GM12878 (cell line): ENCODE data around the gene PHC3. TPM values are rescaled to one million over a fixed set of nuclear protein-coding genes. Genes with fewer than 3 reads are reported as not detected.

Experiments
- ATAC-seq: fragments of 200-7000 bp; cut with Tn5 transposase; 3 replicates; pipeline ENCODE4 v1.9.1; 2020; ENCODE audit warnings: mild to moderate bottlenecking, moderate library complexity
- BruUV-seq: library from RNA; stranded (reverse); fragments of 400-500 nt; replicated peaks from 2 replicates; lab custom pipeline; 2021; lab: Mats Ljungman, UMichigan
- CTCF ChIA-PET: fragments of 300-600 bp; sonication (Branson Sonifier 250); formaldehyde crosslinking; extraction: SDS; loops from one replicate; lab custom pipeline; 2021; ENCODE audit warnings: inconsistent platforms; lab: Yijun Ruan, JAX
- POLR2A ChIA-PET: fragments of 350-600 bp; formaldehyde crosslinking; extraction: SDS; loops from one replicate; lab custom pipeline; 2021; ENCODE audit warnings: inconsistent platforms; lab: Charles Lee
- RAD21 ChIA-PET: fragments of 300-600 bp; sonication (Branson Sonifier 250); formaldehyde crosslinking; loops from one replicate; lab custom pipeline; 2023; ENCODE audit warnings: antibody characterized with exemption; ENCODE audit not compliant: unreplicated experiment; lab: Charles Lee
- SMC1A ChIA-PET: fragments of 300-600 bp; sonication (Branson Sonifier 250); formaldehyde crosslinking; loops from one replicate; lab custom pipeline; 2023; ENCODE audit not compliant: unreplicated experiment, uncharacterized antibody; lab: Charles Lee
- DNase-seq: peaks from one replicate; pipeline ENCODE4 v3.0.0-alpha.2; 2011; ENCODE audit warnings: low read depth, low spot score
- FAIRE-seq: peaks from 3 replicates; lab custom pipeline; 2011; peaks lifted over from hg19 to GRCh38; lab: Jason Lieb, UNC
- H2AFZ ChIP-seq: 2 replicates; pipeline ENCODE4 v1.6.0; 2011; ENCODE audit warnings: low read depth, low read length, control low read depth; ENCODE audit not compliant: control insufficient read depth
- H3K27ac ChIP-seq: 2 replicates; pipeline ENCODE4 v1.5.1; 2011; ENCODE audit warnings: control low read depth; ENCODE audit not compliant: control insufficient read depth, insufficient read depth
- H3K27me3 ChIP-seq, 2 experiments: replicated peaks in 1 of 2; 2 replicates each; pipeline versions ENCODE4 v1.6.0 to v1.6.1; 2011; ENCODE audit warnings: low read length in 1 of 2; ENCODE audit not compliant: control insufficient read depth in 2 of 2, insufficient read depth in 2 of 2
- H3K36me3 ChIP-seq, 2 experiments: 2 replicates each; pipeline ENCODE4 v1.5.1; 2011; ENCODE audit warnings: low read length in 1 of 2; ENCODE audit not compliant: control insufficient read depth in 2 of 2, insufficient read depth in 2 of 2
- H3K4me1 ChIP-seq: 2 replicates; pipeline ENCODE4 v1.6.1; 2011; ENCODE audit warnings: mild to moderate bottlenecking, low read length, moderate library complexity, mixed read lengths; ENCODE audit not compliant: control insufficient read depth, insufficient read depth
- H3K4me2 ChIP-seq: 2 replicates; pipeline ENCODE4 v1.6.0; 2011; ENCODE audit warnings: control low read depth; ENCODE audit not compliant: control insufficient read depth, insufficient read depth
- H3K4me3 ChIP-seq: fragments of 200-600 bp; sonication (generic); 2 replicates; pipeline ENCODE4 v1.5.1; 2016
- H3K79me2 ChIP-seq: 2 replicates; pipeline ENCODE4 v1.6.0; 2011; ENCODE audit warnings: low read length; ENCODE audit not compliant: control insufficient read depth, insufficient read depth
- H3K9ac ChIP-seq: 2 replicates; pipeline ENCODE4 v1.8.0; 2011; ENCODE audit warnings: low read length, control low read depth, mixed read lengths; ENCODE audit not compliant: control insufficient read depth, insufficient read depth
- H3K9me3 ChIP-seq: replicated peaks from 3 replicates; pipeline ENCODE4 v1.5.1; 2011; ENCODE audit warnings: mild to moderate bottlenecking, low read length; ENCODE audit not compliant: control insufficient read depth, insufficient read depth
- H4K20me1 ChIP-seq: 2 replicates; pipeline ENCODE4 v1.6.0; 2011; ENCODE audit not compliant: control insufficient read depth, insufficient read depth
- ATF7 ChIP-seq: fragments of 450-650 bp; IDR thresholded peaks from 2 replicates; pipeline ENCODE4 v1.6.1; 2016; ENCODE audit warnings: low read depth, mild to moderate bottlenecking
- BCL11A ChIP-seq: IDR thresholded peaks from 2 replicates; pipeline ENCODE4 v1.6.1; 2011; ENCODE audit warnings: low read depth, low read length
- CREB1 ChIP-seq: IDR thresholded peaks from 2 replicates; pipeline ENCODE4 v1.6.1; 2012; ENCODE audit warnings: low read depth, mild to moderate bottlenecking, inconsistent platforms
- ESRRA ChIP-seq: IDR thresholded peaks from 2 replicates; pipeline ENCODE4 v1.6.1; 2012; ENCODE audit warnings: mild to moderate bottlenecking, low read length, improper control_type of control experiment
- GATAD2B ChIP-seq: fragments of 450-650 bp; conservative IDR thresholded peaks from 2 replicates; pipeline ENCODE4 v1.6.1; 2017; ENCODE audit warnings: low read depth, mild to moderate bottlenecking, moderate library complexity
- IRF5 ChIP-seq: fragments of 450-650 bp; IDR thresholded peaks from 2 replicates; pipeline ENCODE4 v1.6.1; 2017; ENCODE audit warnings: borderline replicate concordance
- SMC3 ChIP-seq: IDR thresholded peaks from 2 replicates; pipeline ENCODE4 v1.6.1; 2011; ENCODE audit warnings: low read length, improper control_type of control experiment, borderline replicate concordance
- SUZ12 ChIP-seq: fragments of 200-600 bp; sonication (generic); IDR thresholded peaks from one replicate; pipeline ENCODE4 v1.6.1; 2018; ENCODE audit warnings: antibody characterized with exemption, mild to moderate bottlenecking; ENCODE audit not compliant: unreplicated experiment
- YY1 ChIP-seq: IDR thresholded peaks from 2 replicates; pipeline ENCODE4 v1.6.1; 2011; ENCODE audit warnings: low read depth, mild to moderate bottlenecking, low read length
- ZNF384 ChIP-seq: IDR thresholded peaks from 2 replicates; pipeline ENCODE4 v1.6.1; 2012; ENCODE audit warnings: low read depth, mild to moderate bottlenecking, low read length, improper control_type of control experiment, borderline replicate concordance
- ZNF622 ChIP-seq: fragments of 450-650 bp; IDR thresholded peaks from 2 replicates; pipeline ENCODE4 v1.6.1; 2017; ENCODE audit warnings: mild to moderate bottlenecking, inconsistent platforms
- WGBS: methylation state at CpG from one replicate; pipeline ENCODE4 v1.1.6; 2016; ENCODE audit warnings: low lambda C conversion rate; ENCODE audit not compliant: insufficient replicate concordance, insufficient coverage; ENCODE audit errors: missing lambda C conversion rate; 5-methylcytosine and 5-hydroxymethylcytosine counted together
- in situ Hi-C: fragments of 300-500 bp; cut with MboI; formaldehyde crosslinking; loops from 9 replicates; pipeline ENCODE4 v1.14.3; 2018; ENCODE audit warnings: mixed read lengths
- intact Hi-C: fragments of 100-400 bp; cut with micrococcal nuclease; formaldehyde crosslinking; loops from one replicate; pipeline ENCODE4 v1.14.2; 2022; ENCODE audit not compliant: unreplicated experiment
- polyA plus RNA-seq, 11 experiments: library from polyadenylated mRNA; depleted of rRNA in 4 of 11; unstranded in 6 of 11; stranded (reverse) in 5 of 11; fragments of >200 nt; fragmentation: Nextera tagmentation in 4 of 11; fragmentation: Illumina TruSeq in 1 of 11; extraction: Ambion mirVana in 4 of 11; extraction: Trizol in 1 of 11; gene quantifications; 1 replicate in 1 of 11; 2 replicates in 10 of 11; pipeline versions ENCODE4 v1.2.1 to v1.2.3, GENCODE V29; 2011 to 2016; ENCODE audit warnings: inconsistent platforms in 2 of 11, missing spikeins in 2 of 11, low read depth in 1 of 11
- total RNA-seq, 4 experiments: library from RNA; depleted of rRNA in 3 of 4; stranded (reverse); fragments of >200 nt in 3 of 4; fragmentation: Illumina TruSeq in 1 of 4; extraction: Trizol in 1 of 4; gene quantifications; 2 replicates each; pipeline versions ENCODE4 v1.2.1 to v1.2.3, GENCODE V29; 2013 to 2021

The PHC3 gene
- total and polyA plus RNA-seq, 10 of the 15 experiments (the other 5 are each of a cell fraction or from before 2014, with no cell fraction given), result 3.3 to 62.3 (median 22.1) TPM

DNA sequence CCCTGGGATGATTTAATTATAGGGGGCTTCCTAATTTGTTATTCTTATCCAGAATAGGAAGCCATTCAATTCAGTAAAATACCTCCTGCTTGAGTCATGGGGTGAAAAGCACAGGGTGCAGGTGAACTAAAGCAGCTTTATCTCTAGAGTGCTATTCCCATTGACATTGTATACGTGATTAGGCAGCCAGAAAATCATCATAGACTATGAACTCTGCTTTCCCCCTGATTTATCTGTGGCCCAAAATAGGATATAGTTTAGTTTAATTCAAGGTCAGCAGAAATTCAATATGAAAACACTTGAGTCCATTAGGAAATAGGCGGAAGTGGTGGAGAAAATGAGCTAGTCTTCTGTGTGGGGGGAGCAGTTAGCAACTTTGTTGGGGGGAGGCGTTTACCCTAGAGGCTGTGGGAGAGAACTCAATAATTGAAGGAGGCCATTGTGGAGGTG, 22.5 kb upstream of the PHC3 start:
- BruUV-seq, result no TSS peak
- 58% methylated on average over 3 of the region's 3 CpGs for WGBS
- ChIA-PET CTCF (interaction anchor here (0.6 to 1.0 kb wide), 5 partner anchors 14 to 147 kb away, joined by 3 read pairs; no protein-coding TSS in a partner anchor), SMC1A (interaction anchor here (0.6 to 1.5 kb wide), 2 partner anchors 10 to 68 kb away, joined by 3 to 4 read pairs; no protein-coding TSS in a partner anchor), POLR2A (interaction anchor here (0.6 kb wide), 1 partner anchor 165 kb away, joined by 5 read pairs; no protein-coding TSS in a partner anchor), RAD21 (no interaction called here)
- Histone ChIP-seq H3K4me2 (no peak overlapping the region), H3K4me1 (peaks cover 3% of the 10 kb centered on the region; the same call in 1 of the 2 replicates), H3K27ac (no peak overlapping the region), H3K4me3 (peak overlapping the region; percentile 24; the same call in 1 of the 2 replicates), H3K9me3 (no peaks in the 10 kb centered on the region), H3K27me3 (0 out of 4 replicates have a peak, but pooled peaks cover 0 to under 1% of the 10 kb centered on the region in 2 experiments), H2AFZ (no peak overlapping the region), H3K9ac (no peak overlapping the region), H3K36me3 (no peaks in the 10 kb centered on the region), H3K79me2 (no peaks in the 10 kb centered on the region), H4K20me1 (no peaks in the 10 kb centered on the region)
- in situ Hi-C loops, result no loop called here
- TF ChIP-seq SMC3 (no peak), ZNF622 (no peak), GATAD2B (no peak), IRF5 (no peak), SUZ12 (no peak), CREB1 (no peak), YY1 (no peak), ESRRA (no peak), ZNF384 (no peak), ATF7 (no peak), BCL11A (no peak)
- no peak for FAIRE-seq
- DNase-seq, result no peak
- intact Hi-C loops, result no loop called here
- no peak for ATAC-seq
